H1 (cell line): Measurements from ENCODE around the gene DDX50.

Source experiments
- CHD1 ChIP-seq: IDR thresholded peaks from 2 replicates; pipeline ENCODE4 v1.6.1; 2012; ENCODE audit warnings: low read depth, low read length, improper control_type of control experiment
- CHD2 ChIP-seq: IDR thresholded peaks from 2 replicates; pipeline ENCODE4 v1.6.1; 2012; ENCODE audit warnings: low read length, improper control_type of control experiment
- CTCF ChIP-seq, 3 experiments: IDR thresholded peaks; 1 replicate in 2 of 3; 2 replicates in 1 of 3; pipeline versions ENCODE4 v1.5.1 to v1.6.1; 2011; ENCODE audit warnings: low read length in 3 of 3, mild to moderate bottlenecking in 3 of 3, inconsistent platforms in 2 of 3, low read depth in 1 of 3, moderate library complexity in 1 of 3; ENCODE audit not compliant: insufficient read depth in 1 of 3; ENCODE audit errors: control extremely low read depth in 1 of 3
- EGR1 ChIP-seq: IDR thresholded peaks from 2 replicates; pipeline ENCODE4 v1.6.1; 2011; ENCODE audit warnings: low read depth, low read length, borderline replicate concordance
- JUN ChIP-seq: IDR thresholded peaks from 2 replicates; pipeline ENCODE4 v1.6.1; 2011; ENCODE audit warnings: low read depth, mild to moderate bottlenecking, improper control_type of control experiment, low read length
- KDM1A ChIP-seq: fragments of 200-600, 300-600 bp; sonication (generic); IDR thresholded peaks from 2 replicates; pipeline ENCODE4 v1.7.1; 2016; ENCODE audit warnings: mild to moderate bottlenecking, low read length, borderline replicate concordance
- POLR2AphosphoS5 ChIP-seq: IDR thresholded peaks from 2 replicates; pipeline ENCODE4 v1.6.1; 2011; ENCODE audit warnings: low read depth, low read length
- RAD21 ChIP-seq, 2 experiments: IDR thresholded peaks in 1 of 2; conservative IDR thresholded peaks in 1 of 2; 2 replicates each; pipeline ENCODE4 v1.6.1; 2011; ENCODE audit warnings: low read depth in 2 of 2, low read length in 2 of 2, improper control_type of control experiment in 1 of 2, inconsistent platforms in 1 of 2, mild to moderate bottlenecking in 1 of 2, moderate library complexity in 1 of 2
- RBBP5 ChIP-seq: IDR thresholded peaks from 2 replicates; pipeline ENCODE4 v1.7.1; 2012; ENCODE audit warnings: low read depth, mild to moderate bottlenecking, inconsistent platforms, low read length, moderate library complexity, borderline replicate concordance
- RFX5 ChIP-seq: IDR thresholded peaks from 2 replicates; pipeline ENCODE4 v1.6.1; 2011; ENCODE audit warnings: low read depth, low read length, improper control_type of control experiment, borderline replicate concordance
- SIN3A ChIP-seq, 2 experiments: IDR thresholded peaks in 1 of 2; conservative IDR thresholded peaks in 1 of 2; 2 replicates each; pipeline ENCODE4 v1.6.1; 2011 to 2012; ENCODE audit warnings: low read length in 2 of 2, improper control_type of control experiment in 1 of 2, low read depth in 1 of 2, mild to moderate bottlenecking in 1 of 2
- SP1 ChIP-seq: IDR thresholded peaks from 2 replicates; pipeline ENCODE4 v1.6.1; 2011; ENCODE audit warnings: low read depth, low read length
- ZNF274 ChIP-seq: IDR thresholded peaks from 2 replicates; pipeline ENCODE4 v1.7.0; 2012; ENCODE audit warnings: low read length, borderline replicate concordance; ENCODE audit errors: extremely low read depth

- no peak for TF ChIP-seq POLR2AphosphoS5
- TF ChIP-seq EGR1 = no peak
- no peak for TF ChIP-seq CTCF (IDR thresholded peaks at IDR 0.05; ENCODE audit: control extremely low read depth in 1 of 3, insufficient read depth in 1 of 3, low read depth in 1 of 3, low read length in 3 of 3)
- no peak for TF ChIP-seq ZNF274
- no peak for TF ChIP-seq JUN
- TF ChIP-seq SP1 = no peak
- TF ChIP-seq CHD1 = no peak
- TF ChIP-seq RBBP5 = no peak
- TF ChIP-seq CHD2 = no peak
- no peak for TF ChIP-seq KDM1A
- TF ChIP-seq SIN3A (conservative IDR thresholded peaks at IDR 0.05 in 1 of 2, IDR thresholded peaks at IDR 0.05 in 1 of 2; ENCODE audit: low read depth in 1 of 2, low read length in 2 of 2) = no peak
- TF ChIP-seq RFX5 = no peak
- no peak for TF ChIP-seq RAD21 (IDR thresholded peaks at IDR 0.05 in 1 of 2, conservative IDR thresholded peaks at IDR 0.05 in 1 of 2; ENCODE audit: low read depth in 2 of 2, low read length in 2 of 2)
These were observed 91.7 kb downstream of the DDX50 start for GRCh38 chr10:68992636-68993440.
